OCI-LY7 (cell line): ENCODE data around the gene LIMK1. TPM values are rescaled to one million over a fixed set of nuclear protein-coding genes. Genes with fewer than 3 reads are reported as not detected.

ENCODE experiments used
- BruUV-seq: library from RNA; stranded (reverse); fragments of 400-500 nt; replicated peaks from 2 replicates; lab custom pipeline; 2021; lab: Mats Ljungman, UMichigan
- CTCF ChIA-PET: fragments of 300-600 bp; sonication (Branson Sonifier 250); formaldehyde crosslinking; loops from one replicate; lab custom pipeline; 2022; ENCODE audit warnings: antibody characterized with exemption; ENCODE audit not compliant: unreplicated experiment; lab: Charles Lee
- POLR2A ChIA-PET: fragments of 300-600 bp; sonication (Branson Sonifier 250); formaldehyde crosslinking; loops from one replicate; lab custom pipeline; 2022; ENCODE audit warnings: antibody characterized with exemption; lab: Charles Lee
- DNase-seq: peaks from one replicate; pipeline ENCODE4 v3.0.0-alpha.2; 2015; ENCODE audit warnings: low spot score
- H2AFZ ChIP-seq: fragments of 200-600 bp; sonication (generic), shearing (Covaris generic); 2 replicates; pipeline ENCODE4 v1.6.1; 2014; ENCODE audit warnings: mild to moderate bottlenecking, antibody characterized with exemption, low read length, moderate library complexity
- H3K27ac ChIP-seq: fragments of 200-600 bp; sonication (generic); 2 replicates; pipeline ENCODE4 v1.5.1; 2014; ENCODE audit warnings: mixed run types, low read depth, mild to moderate bottlenecking, moderate library complexity, low read length, inconsistent platforms; ENCODE audit not compliant: poor library complexity, severe bottlenecking
- H3K36me3 ChIP-seq: fragments of 200-600 bp; sonication (generic); 2 replicates; pipeline ENCODE4 v1.6.1; 2014; ENCODE audit warnings: mild to moderate bottlenecking, antibody characterized with exemption, low read length, moderate library complexity, mixed read lengths; ENCODE audit not compliant: insufficient read depth
- H3K4me1 ChIP-seq: fragments of 200-600 bp; sonication (generic); 2 replicates; pipeline ENCODE4 v1.5.1; 2014; ENCODE audit warnings: mild to moderate bottlenecking, low read length; ENCODE audit not compliant: insufficient read depth, poor library complexity, severe bottlenecking
- H3K4me2 ChIP-seq: fragments of 200-600 bp; sonication (generic); 2 replicates; pipeline ENCODE4 v1.6.1; 2014; ENCODE audit warnings: mild to moderate bottlenecking, low read length
- H3K4me3 ChIP-seq: fragments of 200-600 bp; sonication (generic); 2 replicates; pipeline ENCODE4 v1.5.1; 2014; ENCODE audit warnings: mild to moderate bottlenecking, low read depth, low read length; ENCODE audit not compliant: poor library complexity, severe bottlenecking
- H3K79me2 ChIP-seq: fragments of 200-600 bp; sonication (generic); 2 replicates; pipeline ENCODE4 v1.6.1; 2016; ENCODE audit warnings: low read depth, mild to moderate bottlenecking, low read length, moderate library complexity, mixed read lengths; ENCODE audit not compliant: insufficient read depth
- H3K9me2 ChIP-seq: fragments of 200-600 bp; sonication (generic); 2 replicates; pipeline ENCODE4 v1.6.1; 2016; ENCODE audit warnings: mild to moderate bottlenecking, low read length, mixed read lengths; ENCODE audit not compliant: insufficient read depth
- H3K9me3 ChIP-seq: fragments of 200-600 bp; sonication (generic); 2 replicates; pipeline ENCODE4 v1.6.1; 2014; ENCODE audit warnings: mild to moderate bottlenecking, mixed run types, low read length, mixed read lengths
- H4K20me1 ChIP-seq: fragments of 200-600 bp; sonication (generic); 2 replicates; pipeline ENCODE4 v1.6.1; 2014; ENCODE audit warnings: mild to moderate bottlenecking, antibody characterized with exemption, low read length, moderate library complexity, mixed read lengths; ENCODE audit not compliant: insufficient read depth
- EZH2phosphoT487 ChIP-seq: fragments of 200-600 bp; sonication (generic); IDR thresholded peaks from 2 replicates; pipeline ENCODE4 v1.6.1; 2018; ENCODE audit warnings: low read depth, borderline replicate concordance, mild to moderate bottlenecking, mixed run types, antibody characterized with exemption, low read length, moderate library complexity, mixed read lengths
- intact Hi-C: fragments of 100-400 bp; cut with micrococcal nuclease; formaldehyde crosslinking; loops from one replicate; pipeline ENCODE4 v1.10.0; 2022; ENCODE audit not compliant: unreplicated experiment
- total RNA-seq, 2 experiments: library from RNA; depleted of rRNA in 1 of 2; stranded (reverse); fragments of >200 nt in 1 of 2; shearing (Covaris generic) in 1 of 2; gene quantifications; 2 replicates each; pipeline ENCODE4 v1.2.3, GENCODE V29; 2014 to 2022
- TF ChIP-seq, protein P1 (sequence below): fragments of 200-600 bp; sonication (generic); conservative IDR thresholded peaks from 2 replicates; pipeline ENCODE4 v1.5.1; 2014; ENCODE audit warnings: mild to moderate bottlenecking, antibody characterized with exemption, low read length, moderate library complexity, mixed read lengths

Gene LIMK1
- total RNA-seq, 2 experiments from 2014 or later, result 31.7 to 67.3 TPM

DNA sequence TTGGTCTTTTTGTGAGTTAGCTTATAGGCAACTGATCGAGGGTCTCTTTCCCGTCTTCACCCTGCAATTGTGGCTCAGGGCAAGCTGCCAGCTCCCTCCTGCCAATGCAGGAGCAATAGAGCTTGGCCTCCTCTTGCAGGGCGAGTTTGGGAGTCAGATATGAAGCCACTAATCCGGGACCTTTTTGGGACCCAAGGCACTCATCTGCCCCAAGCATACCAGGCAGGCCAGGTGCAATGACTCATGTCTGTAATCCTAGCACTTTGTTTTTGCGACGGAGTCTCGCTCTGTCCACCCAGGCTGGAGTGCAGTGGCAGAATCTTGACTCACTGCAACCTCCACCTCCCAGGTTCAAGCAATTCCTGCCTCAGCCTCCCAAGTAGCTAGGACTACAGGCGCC is 21.1 kb downstream of the LIMK1 start:
- no TSS peak for BruUV-seq
- Histone ChIP-seq H2AFZ (no peak overlapping the region), H3K9me3 (peaks cover 5% of the 10 kb centered on the region; the same call in 1 of the 2 replicates), H4K20me1 (no peaks in the 10 kb centered on the region), H3K4me2 (no peak overlapping the region), H3K9me2 (no peaks in the 10 kb centered on the region), H3K4me3 (no peak overlapping the region), H3K36me3 (peaks cover 85% of the 10 kb centered on the region), H3K27ac (no peak overlapping the region), H3K79me2 (peaks cover 14% of the 10 kb centered on the region; the same call in 1 of the 2 replicates), H3K4me1 (peaks cover 40% of the 10 kb centered on the region)
- TF ChIP-seq, protein P1, sequence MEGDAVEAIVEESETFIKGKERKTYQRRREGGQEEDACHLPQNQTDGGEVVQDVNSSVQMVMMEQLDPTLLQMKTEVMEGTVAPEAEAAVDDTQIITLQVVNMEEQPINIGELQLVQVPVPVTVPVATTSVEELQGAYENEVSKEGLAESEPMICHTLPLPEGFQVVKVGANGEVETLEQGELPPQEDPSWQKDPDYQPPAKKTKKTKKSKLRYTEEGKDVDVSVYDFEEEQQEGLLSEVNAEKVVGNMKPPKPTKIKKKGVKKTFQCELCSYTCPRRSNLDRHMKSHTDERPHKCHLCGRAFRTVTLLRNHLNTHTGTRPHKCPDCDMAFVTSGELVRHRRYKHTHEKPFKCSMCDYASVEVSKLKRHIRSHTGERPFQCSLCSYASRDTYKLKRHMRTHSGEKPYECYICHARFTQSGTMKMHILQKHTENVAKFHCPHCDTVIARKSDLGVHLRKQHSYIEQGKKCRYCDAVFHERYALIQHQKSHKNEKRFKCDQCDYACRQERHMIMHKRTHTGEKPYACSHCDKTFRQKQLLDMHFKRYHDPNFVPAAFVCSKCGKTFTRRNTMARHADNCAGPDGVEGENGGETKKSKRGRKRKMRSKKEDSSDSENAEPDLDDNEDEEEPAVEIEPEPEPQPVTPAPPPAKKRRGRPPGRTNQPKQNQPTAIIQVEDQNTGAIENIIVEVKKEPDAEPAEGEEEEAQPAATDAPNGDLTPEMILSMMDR, result no peak
- no peak for TF ChIP-seq EZH2phosphoT487
- no peak for DNase-seq
- ChIA-PET CTCF (no interaction called here), POLR2A (interaction anchor here (0.6 to 1.1 kb wide), 4 partner anchors 18 to 88 kb away, joined by 3 to 6 read pairs (median 3); no protein-coding TSS in a partner anchor)
- intact Hi-C loops, result loop anchor here (5.0 kb wide), 1 partner anchor 363 kb away; no protein-coding TSS in a partner anchor

DNA sequence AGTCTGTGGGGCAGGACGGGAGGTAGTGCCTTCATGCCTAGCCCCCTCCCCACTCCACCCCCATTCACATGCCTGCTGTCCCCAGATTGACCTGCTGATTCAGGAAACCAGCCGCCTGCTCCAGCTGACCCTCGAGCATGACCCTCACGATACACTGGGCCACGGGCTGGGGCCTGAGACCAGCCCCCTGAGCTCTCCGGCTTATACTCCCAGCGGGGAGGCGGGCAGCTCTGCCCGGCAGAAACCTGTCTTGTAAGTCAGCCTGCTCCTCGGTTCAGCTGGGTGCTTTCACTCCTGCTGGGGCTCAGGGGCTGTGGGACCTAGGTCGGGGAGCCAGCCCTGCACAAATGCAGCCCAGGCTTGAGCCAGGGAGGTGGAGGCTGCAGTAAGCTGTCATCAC is 22.4 kb downstream of the LIMK1 start:
- peaks cover 90% of the 10 kb centered on the region for H3K36me3 ChIP-seq
- POLR2A ChIA-PET, result no interaction called here
- intact Hi-C loops, result no loop called here
- no peak overlapping the region for H3K27ac ChIP-seq
- no peaks in the 10 kb centered on the region for H3K9me2 ChIP-seq
- H3K4me2 ChIP-seq, result no peak overlapping the region
- DNase-seq, result no peak
- H4K20me1 ChIP-seq, result no peaks in the 10 kb centered on the region
- BruUV-seq, result no TSS peak
- H3K79me2 ChIP-seq, result peaks cover 14% of the 10 kb centered on the region; the same call in 1 of the 2 replicates
- H3K4me3 ChIP-seq, result no peak overlapping the region
- peaks cover 27% of the 10 kb centered on the region for H3K4me1 ChIP-seq
- no peaks in the 10 kb centered on the region for H3K9me3 ChIP-seq
- H2AFZ ChIP-seq, result no peak overlapping the region
- CTCF ChIA-PET, result no interaction called here
- TF ChIP-seq, protein P1, result no peak
- TF ChIP-seq EZH2phosphoT487, result no peak

DNA sequence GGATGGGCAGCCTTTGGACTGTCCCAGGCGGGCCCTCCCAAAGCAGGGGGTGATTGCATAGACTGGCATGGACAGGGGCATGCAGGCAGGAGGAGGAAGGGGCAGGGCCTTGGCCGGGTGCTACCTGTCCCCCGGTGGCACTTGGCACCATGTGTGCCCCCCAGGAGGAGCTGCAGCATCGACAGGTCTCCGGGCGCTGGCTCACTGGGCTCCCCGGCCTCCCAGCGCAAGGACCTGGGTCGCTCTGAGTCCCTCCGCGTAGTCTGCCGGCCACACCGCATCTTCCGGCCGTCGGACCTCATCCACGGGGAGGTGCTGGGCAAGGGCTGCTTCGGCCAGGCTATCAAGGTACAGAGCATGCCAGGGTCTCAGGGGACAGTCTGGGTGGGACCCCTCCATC is 23.2 kb downstream of the LIMK1 start:
- no peak overlapping the region for H3K4me3 ChIP-seq
- H3K9me2 ChIP-seq, result no peaks in the 10 kb centered on the region
- no peak overlapping the region for H3K4me2 ChIP-seq
- no peak for TF ChIP-seq EZH2phosphoT487
- TF ChIP-seq, protein P1, result no peak
- DNase-seq, result no peak
- ChIA-PET POLR2A (interaction anchor here (0.7 to 1.1 kb wide), 2 partner anchors 61 to 68 kb away, joined by 3 to 4 read pairs; no protein-coding TSS in a partner anchor), CTCF (no interaction called here)
- no TSS peak for BruUV-seq
- intact Hi-C loops, result no loop called here
- H3K9me3 ChIP-seq, result no peaks in the 10 kb centered on the region
- H4K20me1 ChIP-seq, result no peaks in the 10 kb centered on the region
- H3K27ac ChIP-seq, result no peak overlapping the region
- no peak overlapping the region for H2AFZ ChIP-seq
- peaks cover 14% of the 10 kb centered on the region; the same call in 1 of the 2 replicates for H3K79me2 ChIP-seq
- H3K4me1 ChIP-seq, result peaks cover 19% of the 10 kb centered on the region
- H3K36me3 ChIP-seq, result peaks cover 99% of the 10 kb centered on the region
